Measurements from ENCODE around the gene PTPRT. TPM values are rescaled to one million over a fixed set of nuclear protein-coding genes. Genes with fewer than 3 reads are reported as not detected.

Gene PTPRT
- polyA plus RNA-seq, 1 experiment: not detected

DNA sequence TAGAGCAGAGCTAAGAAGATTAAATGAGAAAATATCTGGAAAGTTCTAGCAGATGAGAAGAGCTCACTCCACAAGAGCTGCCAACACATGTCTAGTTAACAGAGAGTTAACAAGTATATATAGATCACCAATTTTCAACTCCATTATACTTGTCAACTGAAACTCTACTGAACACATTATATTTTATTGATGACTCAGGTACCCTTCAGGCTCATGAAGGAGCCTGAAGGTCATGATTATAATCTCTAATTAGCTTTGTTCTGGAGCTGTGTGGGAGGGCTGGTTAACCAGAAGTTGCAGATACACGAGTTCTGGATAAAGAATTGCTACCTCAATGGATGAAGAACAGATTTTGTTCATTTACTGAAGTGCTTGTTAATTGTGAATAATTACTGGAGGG lies 42.1 kb upstream of the PTPRT start:
- CTCF ChIA-PET: no interaction called here
- Histone ChIP-seq H3K4me3 (ENCODE audit: low read depth, low read length) (no peak overlapping the region), H3K36me3 (ENCODE audit: control insufficient read depth, insufficient read depth, low read length) (no peaks in the 10 kb centered on the region), H3K27me3 (ENCODE audit: control insufficient read depth, insufficient read depth, low read length) (no peaks in the 10 kb centered on the region)
- no peak for DNase-seq (ENCODE audit: low read depth)
- TF ChIP-seq, protein P1, sequence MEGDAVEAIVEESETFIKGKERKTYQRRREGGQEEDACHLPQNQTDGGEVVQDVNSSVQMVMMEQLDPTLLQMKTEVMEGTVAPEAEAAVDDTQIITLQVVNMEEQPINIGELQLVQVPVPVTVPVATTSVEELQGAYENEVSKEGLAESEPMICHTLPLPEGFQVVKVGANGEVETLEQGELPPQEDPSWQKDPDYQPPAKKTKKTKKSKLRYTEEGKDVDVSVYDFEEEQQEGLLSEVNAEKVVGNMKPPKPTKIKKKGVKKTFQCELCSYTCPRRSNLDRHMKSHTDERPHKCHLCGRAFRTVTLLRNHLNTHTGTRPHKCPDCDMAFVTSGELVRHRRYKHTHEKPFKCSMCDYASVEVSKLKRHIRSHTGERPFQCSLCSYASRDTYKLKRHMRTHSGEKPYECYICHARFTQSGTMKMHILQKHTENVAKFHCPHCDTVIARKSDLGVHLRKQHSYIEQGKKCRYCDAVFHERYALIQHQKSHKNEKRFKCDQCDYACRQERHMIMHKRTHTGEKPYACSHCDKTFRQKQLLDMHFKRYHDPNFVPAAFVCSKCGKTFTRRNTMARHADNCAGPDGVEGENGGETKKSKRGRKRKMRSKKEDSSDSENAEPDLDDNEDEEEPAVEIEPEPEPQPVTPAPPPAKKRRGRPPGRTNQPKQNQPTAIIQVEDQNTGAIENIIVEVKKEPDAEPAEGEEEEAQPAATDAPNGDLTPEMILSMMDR (IDR thresholded peaks at IDR 0.05; ENCODE audit: insufficient read depth, low read depth, low read length): no peak
- POLR2A ChIA-PET: no interaction called here

DNA sequence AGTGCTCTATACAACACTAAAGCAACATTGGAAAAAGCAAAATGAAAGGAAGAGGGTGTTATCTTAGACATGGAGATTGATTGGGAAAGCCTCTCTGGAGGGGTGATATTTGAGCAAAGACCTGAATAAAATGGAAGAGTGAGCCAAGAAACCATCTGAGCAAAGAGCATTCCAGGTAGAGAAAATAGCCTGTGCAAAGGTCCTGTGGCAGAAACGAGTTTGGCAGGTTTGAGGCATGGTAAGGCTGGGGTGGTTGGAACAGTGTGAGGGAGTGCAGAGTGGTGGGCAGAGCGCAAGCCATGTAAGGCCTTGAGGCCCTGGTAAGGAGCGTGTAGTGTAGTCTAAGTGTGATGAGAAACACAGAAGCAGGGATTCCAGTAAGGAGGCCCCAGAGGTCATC lies 40.0 kb upstream of the PTPRT start:
- Histone ChIP-seq H3K27me3 (ENCODE audit: control insufficient read depth, insufficient read depth, low read length) (no peaks in the 10 kb centered on the region), H3K36me3 (ENCODE audit: control insufficient read depth, insufficient read depth, low read length) (no peaks in the 10 kb centered on the region), H3K4me3 (ENCODE audit: low read depth, low read length) (no peak overlapping the region)
- POLR2A ChIA-PET: no interaction called here
- no peak for DNase-seq (ENCODE audit: low read depth)
- CTCF ChIA-PET: no interaction called here
- TF ChIP-seq, protein P1 (IDR thresholded peaks at IDR 0.05; ENCODE audit: insufficient read depth, low read depth, low read length): no peak

DNA sequence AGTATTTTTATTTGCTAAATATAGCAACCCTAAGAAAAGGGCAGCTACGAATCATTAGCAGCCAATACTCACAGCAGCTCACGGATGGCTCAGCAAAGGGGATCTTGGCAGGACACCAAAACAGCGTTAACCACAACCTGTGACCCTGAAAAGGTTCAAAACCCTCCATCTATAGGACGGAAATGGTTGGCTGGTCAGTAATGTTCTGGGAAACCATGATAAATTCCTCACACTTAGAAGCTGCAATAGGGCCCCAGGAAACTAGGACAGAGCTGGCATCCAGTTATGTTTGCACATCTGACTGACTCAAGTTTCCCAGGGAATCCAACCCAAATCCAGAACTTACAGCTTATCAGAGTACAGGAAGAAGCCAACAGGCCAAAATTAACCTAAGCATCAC lies 30.9 kb upstream of the PTPRT start:
- CTCF ChIA-PET: no interaction called here
- TF ChIP-seq, protein P1 (IDR thresholded peaks at IDR 0.05; ENCODE audit: insufficient read depth, low read depth, low read length): no peak
- H3K36me3 ChIP-seq (ENCODE audit: control insufficient read depth, insufficient read depth, low read length): no peaks in the 10 kb centered on the region
- no peak for DNase-seq (ENCODE audit: low read depth)
- no peaks in the 10 kb centered on the region for H3K27me3 ChIP-seq (ENCODE audit: control insufficient read depth, insufficient read depth, low read length)
- POLR2A ChIA-PET: no interaction called here
- H3K4me3 ChIP-seq (ENCODE audit: low read depth, low read length): no peak overlapping the region

DNA sequence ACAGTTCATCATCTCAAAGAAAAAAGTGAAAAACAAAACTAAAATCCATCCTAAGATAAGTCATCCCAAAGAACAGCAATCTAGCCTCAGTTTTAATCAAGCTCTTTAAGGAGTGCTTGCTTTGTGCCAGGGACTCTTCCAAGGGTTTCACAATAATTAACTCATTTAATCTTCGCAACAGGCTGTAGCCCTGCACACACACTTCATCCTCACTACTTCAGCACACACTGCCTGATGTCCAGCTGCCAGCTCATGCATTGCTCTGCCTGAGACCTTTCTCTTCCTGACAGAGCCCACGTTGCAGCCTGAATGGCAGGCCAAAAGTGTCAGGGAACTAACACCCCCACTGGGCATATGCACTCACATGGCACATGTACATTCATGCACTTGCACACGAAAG lies 21.2 kb upstream of the PTPRT start:
- ChIA-PET POLR2A (no interaction called here), CTCF (no interaction called here)
- no peak for DNase-seq (ENCODE audit: low read depth)
- TF ChIP-seq, protein P1 (IDR thresholded peaks at IDR 0.05; ENCODE audit: insufficient read depth, low read depth, low read length): no peak
- no peak overlapping the region for H3K4me3 ChIP-seq (ENCODE audit: low read depth, low read length)
- no peaks in the 10 kb centered on the region for H3K36me3 ChIP-seq (ENCODE audit: control insufficient read depth, insufficient read depth, low read length)
- no peaks in the 10 kb centered on the region for H3K27me3 ChIP-seq (ENCODE audit: control insufficient read depth, insufficient read depth, low read length)

DNA sequence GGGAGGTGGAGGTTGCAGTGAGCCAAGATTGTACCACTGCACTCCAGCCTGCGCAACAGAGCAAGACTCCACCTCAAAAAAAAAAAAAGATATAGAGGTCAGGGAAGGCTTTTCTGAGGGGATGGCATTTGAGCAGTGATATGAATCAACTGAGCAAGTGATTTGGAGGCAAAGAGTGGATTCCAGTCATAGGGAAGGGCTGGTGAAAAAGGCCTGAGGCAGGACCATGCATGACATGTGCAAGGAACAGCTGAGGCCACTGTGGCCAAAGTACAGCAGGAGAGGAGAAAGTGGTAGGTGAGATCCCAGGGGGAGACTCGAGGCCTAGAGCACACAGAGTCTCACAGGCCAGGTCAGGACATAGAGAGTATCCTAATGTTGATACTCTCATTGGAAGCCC lies 20.1 kb upstream of the PTPRT start:
- TF ChIP-seq, protein P1 (IDR thresholded peaks at IDR 0.05; ENCODE audit: insufficient read depth, low read depth, low read length): no peak
- no peaks in the 10 kb centered on the region for H3K36me3 ChIP-seq (ENCODE audit: control insufficient read depth, insufficient read depth, low read length)
- CTCF ChIA-PET: no interaction called here

More for the DNA sequence above, 20.1 kb upstream of the PTPRT start:
- Histone ChIP-seq H3K4me3 (ENCODE audit: low read depth, low read length) (no peak overlapping the region), H3K27me3 (ENCODE audit: control insufficient read depth, insufficient read depth, low read length) (no peaks in the 10 kb centered on the region)
- POLR2A ChIA-PET: no interaction called here
- DNase-seq (ENCODE audit: low read depth): no peak

Data from BJ (cell line).